Right lobe of liver (tissue), 4 donors: Measurements from ENCODE around the gene PTPRT.

Source experiments
- POLR2A ChIP-seq: fragments of 450-650 bp; IDR thresholded peaks from one replicate; pipeline ENCODE4 v1.6.1; 2017; ENCODE audit warnings: antibody characterized with exemption, mild to moderate bottlenecking
- TF ChIP-seq, protein P1 (sequence below), 4 donors: fragments of 200-600 bp in 3 of 4; fragments of 450-650 bp in 1 of 4; IDR thresholded peaks; one replicate each; pipeline versions ENCODE4 v1.5.1 to v1.8.0; 2016 to 2022; ENCODE audit warnings: antibody characterized with exemption in 4 of 4, mild to moderate bottlenecking in 2 of 4
- donor health status: DM: no; HTN: no; CAD: no.
- donor health status: DM: no; HTN: no; CAD: no.
- donor health status: DM: no; HTN: yes; CAD: no.

DNA sequence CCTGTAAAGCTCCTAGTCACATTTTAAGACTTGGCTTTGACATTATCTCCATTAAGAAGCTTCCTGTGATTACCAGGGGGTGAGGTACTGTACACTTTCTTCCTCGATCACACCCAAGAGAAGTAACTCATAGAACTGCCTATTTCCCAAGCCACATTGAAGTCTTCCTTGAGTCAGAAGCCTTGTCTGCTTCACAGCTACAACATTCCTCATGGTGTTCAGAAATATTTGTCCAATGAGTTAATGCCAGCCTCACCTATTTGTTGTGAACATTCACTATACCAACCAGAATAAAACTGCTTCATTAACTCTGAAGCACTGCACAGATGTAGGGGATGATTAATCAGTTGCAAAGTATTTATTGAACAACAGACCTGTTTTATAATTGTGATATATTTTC lies 622.3 kb downstream of the PTPRT start:
- TF ChIP-seq, protein P1, sequence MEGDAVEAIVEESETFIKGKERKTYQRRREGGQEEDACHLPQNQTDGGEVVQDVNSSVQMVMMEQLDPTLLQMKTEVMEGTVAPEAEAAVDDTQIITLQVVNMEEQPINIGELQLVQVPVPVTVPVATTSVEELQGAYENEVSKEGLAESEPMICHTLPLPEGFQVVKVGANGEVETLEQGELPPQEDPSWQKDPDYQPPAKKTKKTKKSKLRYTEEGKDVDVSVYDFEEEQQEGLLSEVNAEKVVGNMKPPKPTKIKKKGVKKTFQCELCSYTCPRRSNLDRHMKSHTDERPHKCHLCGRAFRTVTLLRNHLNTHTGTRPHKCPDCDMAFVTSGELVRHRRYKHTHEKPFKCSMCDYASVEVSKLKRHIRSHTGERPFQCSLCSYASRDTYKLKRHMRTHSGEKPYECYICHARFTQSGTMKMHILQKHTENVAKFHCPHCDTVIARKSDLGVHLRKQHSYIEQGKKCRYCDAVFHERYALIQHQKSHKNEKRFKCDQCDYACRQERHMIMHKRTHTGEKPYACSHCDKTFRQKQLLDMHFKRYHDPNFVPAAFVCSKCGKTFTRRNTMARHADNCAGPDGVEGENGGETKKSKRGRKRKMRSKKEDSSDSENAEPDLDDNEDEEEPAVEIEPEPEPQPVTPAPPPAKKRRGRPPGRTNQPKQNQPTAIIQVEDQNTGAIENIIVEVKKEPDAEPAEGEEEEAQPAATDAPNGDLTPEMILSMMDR (IDR thresholded peaks at IDR 0.05) = no peak
- no peak for TF ChIP-seq POLR2A
